HAP-1 (cell line): Measurements from ENCODE around the gene HMGCL.
"Not testable (repeated sequence)": the region's sequence is repeated elsewhere in the genome, so short reads cannot be mapped to it uniquely, and the experiment has no call there.

Source experiments
- DNase-seq, 2 experiments: peaks; one replicate each; pipeline ENCODE4 v3.0.0-alpha.2; 2016 to 2020; ENCODE audit warnings: low spot score in 2 of 2
- H3K27me3 ChIP-seq: fragments of 250-450 bp; sonication (Bioruptor Pico); 2 replicates; pipeline ENCODE4 v1.5.1; 2020; ENCODE audit warnings: low read depth, mild to moderate bottlenecking, moderate library complexity
- H3K36me3 ChIP-seq: fragments of 250-450 bp; sonication (Bioruptor Pico); replicated peaks from 2 replicates; pipeline ENCODE4 v1.5.1; 2020; ENCODE audit warnings: mild to moderate bottlenecking
- H3K4me1 ChIP-seq: fragments of 250-450 bp; sonication (Bioruptor Pico); 2 replicates; pipeline ENCODE4 v1.5.1; 2020; ENCODE audit warnings: mild to moderate bottlenecking
- H3K4me3 ChIP-seq: fragments of 250-450 bp; sonication (Bioruptor Pico); 2 replicates; pipeline ENCODE4 v1.5.1; 2020; ENCODE audit warnings: mild to moderate bottlenecking, moderate library complexity
- H3K9me3 ChIP-seq: fragments of 250-450 bp; sonication (Bioruptor Pico); 2 replicates; pipeline ENCODE4 v1.5.1; 2020; ENCODE audit warnings: mild to moderate bottlenecking, moderate library complexity
- in situ Hi-C: fragments of 300-500 bp; cut with MboI; formaldehyde crosslinking; loops from 3 replicates; pipeline ENCODE4 v1.14.3; 2020; ENCODE audit warnings: low sequenced_read_pairs, inconsistent platforms, mixed read lengths

Gene HMGCL

GRCh38 chr1:23825076-23825761, at the start of gene HMGCL:
Gene HMGCL, minus strand, starts transcription at chr1:23825429. Its CDS starts 14 bp downstream, at chr1:23825415.
- no peaks in the 10 kb centered on the region for H3K27me3 ChIP-seq
- peak; percentile 80 to 95 for DNase-seq
- in situ Hi-C loops = no loop called here

GRCh38 chr1:23872421-23872820, 47.2 kb upstream of the HMGCL start:
- no peak for DNase-seq
- Histone ChIP-seq H3K36me3 (no peaks in the 10 kb centered on the region), H3K4me1 (peaks cover 5% of the 10 kb centered on the region), H3K27me3 (no peaks in the 10 kb centered on the region), H3K9me3 (peaks cover 2% of the 10 kb centered on the region; the same call in 1 of the 2 replicates), H3K4me3 (no peak overlapping the region)
- in situ Hi-C loops = no loop called here

More at GRCh38 chr1:23825076-23825761, at the start of gene HMGCL:
- H3K4me3 ChIP-seq = peak within 1 kb of the TSS; percentile 92
- H3K36me3 ChIP-seq = no peaks in the 10 kb centered on the region
- H3K9me3 ChIP-seq = no peaks in the 10 kb centered on the region
- peaks cover 4% of the 10 kb centered on the region; the same call in 1 of the 2 replicates for H3K4me1 ChIP-seq

DNA sequence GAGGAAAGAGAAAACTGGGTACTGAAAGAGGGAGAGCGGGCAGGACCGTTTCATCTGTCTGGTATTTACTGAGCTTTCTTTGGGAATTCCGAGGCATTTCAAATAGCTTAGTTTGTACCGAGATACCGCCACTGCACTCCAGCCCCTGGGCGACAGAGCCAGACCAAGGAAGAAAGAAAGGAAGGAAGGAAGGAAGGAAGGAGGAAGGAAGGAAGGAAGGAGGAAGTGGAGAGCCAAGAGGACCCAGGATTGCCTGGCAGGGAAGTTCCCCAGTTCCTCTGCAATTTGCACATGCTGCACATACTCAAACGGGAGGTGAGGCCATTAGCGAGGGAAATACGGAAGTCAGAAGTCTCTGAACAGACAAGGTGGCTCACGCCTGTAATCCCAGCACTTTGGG, 43.8 kb upstream of the HMGCL start:
- DNase-seq = no peak
- Histone ChIP-seq H3K9me3 (no peaks in the 10 kb centered on the region), H3K36me3 (no peaks in the 10 kb centered on the region; the same call in 1 of the 2 replicates), H3K27me3 (no peaks in the 10 kb centered on the region), H3K4me1 (peaks cover 17% of the 10 kb centered on the region), H3K4me3 (no peak overlapping the region)
- in situ Hi-C loops = no loop called here

DNA sequence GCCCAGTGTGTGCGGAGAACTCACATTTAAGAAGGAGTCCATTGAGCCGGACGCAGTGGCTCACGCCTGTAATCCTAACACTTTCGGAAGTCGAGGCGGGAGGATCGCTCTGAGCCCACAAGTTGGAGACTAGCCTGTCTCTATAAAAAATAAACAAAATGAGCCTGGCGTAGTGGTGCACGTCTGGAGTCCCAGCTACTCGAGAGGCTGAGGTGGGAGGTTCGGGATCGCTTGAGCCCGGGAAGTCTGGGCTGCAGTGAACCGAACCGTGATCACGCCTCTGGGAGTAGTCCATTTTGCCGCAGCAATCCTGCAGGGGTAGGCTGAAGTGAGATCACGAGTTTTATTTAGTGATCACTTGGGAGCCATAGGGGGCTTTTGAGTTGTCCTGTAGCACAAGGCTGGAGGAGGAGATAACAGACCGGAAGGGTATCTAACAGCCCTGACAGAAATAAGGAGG, 43.4 kb upstream of the HMGCL start:
- H3K4me3 ChIP-seq = peak overlapping the region; percentile 85
- H3K36me3 ChIP-seq = no peaks in the 10 kb centered on the region; the same call in 1 of the 2 replicates
- H3K27me3 ChIP-seq = no peaks in the 10 kb centered on the region
- peaks cover 17% of the 10 kb centered on the region for H3K4me1 ChIP-seq
- in situ Hi-C loops = no loop called here
- DNase-seq = no peak
- no peaks in the 10 kb centered on the region for H3K9me3 ChIP-seq

- Histone ChIP-seq H3K36me3 (no peaks in the 10 kb centered on the region; the same call in 1 of the 2 replicates), H3K27me3 (no peaks in the 10 kb centered on the region), H3K4me1 (peaks cover 17% of the 10 kb centered on the region), H3K4me3 (peak within 1 kb of the TSS; percentile 85), H3K9me3 (no peaks in the 10 kb centered on the region)
- in situ Hi-C loops = no loop called here
- peak; percentile 94 to 97 for DNase-seq
These were observed 42.8 kb upstream of the HMGCL start, which contains the start of gene FUCA1 for GRCh38 chr1:23867895-23868556. Gene FUCA1, minus strand, starts transcription at chr1:23868290. Its CDS starts 4 bp downstream, at chr1:23868286.

DNA sequence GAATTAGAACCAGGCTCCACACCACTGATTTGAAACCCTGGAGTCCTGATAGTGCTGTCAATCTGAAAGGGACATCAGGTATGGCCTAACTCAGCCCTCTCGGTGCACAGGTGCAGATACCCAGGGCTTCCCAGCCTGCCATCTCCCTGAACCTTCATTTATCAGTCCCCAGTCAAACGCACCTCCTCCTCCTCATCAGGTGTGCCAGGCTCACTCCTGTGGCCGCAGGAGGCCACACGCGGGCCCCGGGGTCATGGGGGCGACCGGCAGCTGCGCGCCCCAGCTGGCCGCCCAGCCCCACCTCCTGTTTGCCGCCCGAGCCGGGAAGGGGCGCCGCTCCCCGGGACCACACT, 42.3 kb upstream of the HMGCL start:
- no peaks in the 10 kb centered on the region; the same call in none of the 2 replicates for H3K36me3 ChIP-seq
- in situ Hi-C loops = no loop called here
- no peak for DNase-seq
- H3K4me3 ChIP-seq = peak overlapping the region; percentile 85
- H3K4me1 ChIP-seq = peaks cover 17% of the 10 kb centered on the region
- no peaks in the 10 kb centered on the region for H3K27me3 ChIP-seq
- no peaks in the 10 kb centered on the region for H3K9me3 ChIP-seq

GRCh38 chr1:23865543-23865930, 40.3 kb upstream of the HMGCL start:
- no peaks in the 10 kb centered on the region for H3K9me3 ChIP-seq
- H3K36me3 ChIP-seq = no peaks in the 10 kb centered on the region; the same call in none of the 2 replicates
- in situ Hi-C loops = no loop called here
- H3K27me3 ChIP-seq = no peaks in the 10 kb centered on the region
- DNase-seq = no peak
- no peak overlapping the region for H3K4me3 ChIP-seq
- H3K4me1 ChIP-seq = peaks cover 17% of the 10 kb centered on the region

GRCh38 chr1:23864801-23865542, 39.7 kb upstream of the HMGCL start:
- Histone ChIP-seq H3K4me3 (no peak overlapping the region), H3K36me3 (no peaks in the 10 kb centered on the region; the same call in none of the 2 replicates), H3K4me1 (peaks cover 17% of the 10 kb centered on the region), H3K27me3 (no peaks in the 10 kb centered on the region), H3K9me3 (no peaks in the 10 kb centered on the region)
- DNase-seq = no peak
- in situ Hi-C loops = no loop called here

- no peak for DNase-seq
- H3K9me3 ChIP-seq = no peaks in the 10 kb centered on the region
- no peaks in the 10 kb centered on the region for H3K27me3 ChIP-seq
- in situ Hi-C loops = no loop called here
- peaks cover 13% of the 10 kb centered on the region for H3K4me1 ChIP-seq
- peaks cover 3% of the 10 kb centered on the region for H3K36me3 ChIP-seq
- H3K4me3 ChIP-seq = no peak overlapping the region
These were observed 37.4 kb upstream of the HMGCL start for GRCh38 chr1:23862640-23863039.

GRCh38 chr1:23854568-23854967, 29.3 kb upstream of the HMGCL start:
- no peaks in the 10 kb centered on the region for H3K4me1 ChIP-seq
- no peak overlapping the region for H3K4me3 ChIP-seq
- peaks cover 1% of the 10 kb centered on the region; the same call in 1 of the 2 replicates for H3K36me3 ChIP-seq
- no peaks in the 10 kb centered on the region for H3K27me3 ChIP-seq
- in situ Hi-C loops = no loop called here
- no peak for DNase-seq
- no peaks in the 10 kb centered on the region for H3K9me3 ChIP-seq

DNA sequence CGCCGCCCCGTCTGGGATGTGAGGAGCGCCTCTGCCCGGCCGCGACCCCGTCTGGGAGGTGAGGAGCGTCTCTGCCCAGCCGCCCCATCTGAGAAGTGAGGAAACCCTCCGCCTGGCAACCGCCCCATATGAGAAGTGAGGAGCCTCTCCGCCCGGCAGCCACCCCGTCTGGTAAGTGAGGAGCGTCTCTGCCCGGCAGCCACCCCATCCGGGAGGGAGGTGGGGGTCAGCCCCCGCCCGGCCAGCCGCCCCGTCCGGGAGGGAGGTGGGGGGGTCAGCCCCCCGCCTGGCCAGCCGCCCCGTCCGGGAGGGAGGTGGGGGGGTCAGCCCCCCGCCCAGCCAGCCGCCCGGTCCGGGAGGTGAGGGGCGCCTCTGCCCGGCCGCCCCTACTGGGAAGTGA, 27.9 kb upstream of the HMGCL start:
- H3K9me3 ChIP-seq, H3K4me1 ChIP-seq, H3K27me3 ChIP-seq, in situ Hi-C loops, H3K36me3 ChIP-seq, DNase-seq, H3K4me3 ChIP-seq: not testable (repeated sequence)

DNA sequence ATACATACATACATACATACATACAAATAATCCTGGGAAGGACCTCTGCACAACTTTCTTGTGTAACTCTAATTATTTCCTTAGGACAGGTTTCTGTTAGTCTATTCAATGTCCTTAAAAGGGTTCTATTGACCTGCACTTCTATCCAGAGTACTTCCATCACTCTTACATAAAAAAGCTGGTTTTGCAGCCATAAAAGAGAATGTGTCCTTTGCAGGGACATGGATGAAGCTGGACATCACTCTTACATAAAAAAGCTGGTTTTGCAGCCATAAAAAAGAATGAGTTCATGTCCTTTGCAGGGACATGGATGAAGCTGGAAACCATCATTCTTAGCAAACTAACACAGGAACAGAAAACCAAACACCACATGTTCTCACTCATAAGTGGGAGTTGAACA, 26.2 kb upstream of the HMGCL start:
- DNase-seq, H3K4me1 ChIP-seq, H3K36me3 ChIP-seq, H3K9me3 ChIP-seq, H3K4me3 ChIP-seq, in situ Hi-C loops, H3K27me3 ChIP-seq: not testable (repeated sequence)

GRCh38 chr1:23848673-23849616, 23.7 kb upstream of the HMGCL start:
- DNase-seq = no peak
- no peaks in the 10 kb centered on the region for H3K4me1 ChIP-seq
- no peaks in the 10 kb centered on the region for H3K27me3 ChIP-seq
- no peak overlapping the region for H3K4me3 ChIP-seq
- in situ Hi-C loops = no loop called here
- no peaks in the 10 kb centered on the region for H3K9me3 ChIP-seq
- peaks cover 8% of the 10 kb centered on the region; the same call in 1 of the 2 replicates for H3K36me3 ChIP-seq
